Stimulated activated CD4-positive, alpha-beta T cell treated with anti-CD3 and anti-CD28 coated beads, TNF-alpha, amount 100 ng/mL, for 24 hours (primary cell): Measurements from ENCODE around the gene FUT6.

Experiments
- DNase-seq, 3 experiments: peaks; one replicate each; pipeline ENCODE4 v3.0.0-alpha.2; 2020; ENCODE audit warnings: low read depth in 3 of 3

The FUT6 gene

DNA sequence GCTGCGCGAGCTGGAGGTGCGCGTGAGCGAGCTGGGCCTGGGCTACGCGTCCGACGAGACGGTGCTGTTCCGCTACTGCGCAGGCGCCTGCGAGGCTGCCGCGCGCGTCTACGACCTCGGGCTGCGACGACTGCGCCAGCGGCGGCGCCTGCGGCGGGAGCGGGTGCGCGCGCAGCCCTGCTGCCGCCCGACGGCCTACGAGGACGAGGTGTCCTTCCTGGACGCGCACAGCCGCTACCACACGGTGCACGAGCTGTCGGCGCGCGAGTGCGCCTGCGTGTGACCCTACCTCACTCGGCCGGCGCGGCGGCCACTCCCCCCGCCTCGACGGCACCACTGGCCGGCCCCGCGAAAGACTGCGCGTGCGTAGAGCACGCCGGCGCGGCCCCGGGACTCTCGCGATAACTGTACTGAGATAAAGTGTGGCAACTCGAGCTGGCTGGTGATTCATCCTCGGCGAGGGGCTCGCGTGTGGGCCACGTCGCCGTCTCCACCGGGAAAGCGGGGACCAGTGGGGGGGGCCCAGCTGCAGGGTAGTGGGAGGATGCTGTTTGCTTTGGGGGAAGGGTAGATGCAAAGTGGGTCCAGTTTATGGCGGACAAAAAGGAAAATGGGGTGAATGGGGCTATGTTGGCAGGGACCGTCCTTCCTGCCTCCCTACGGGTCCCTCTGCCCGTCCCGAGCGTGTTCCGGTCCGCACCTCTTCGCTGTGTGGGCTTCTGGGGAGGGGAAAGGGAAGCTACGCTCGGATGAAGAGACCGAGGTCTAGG lies 11.4 kb downstream of the FUT6 start:
- DNase-seq: peak; percentile 92 to 95 (median 93)

DNA sequence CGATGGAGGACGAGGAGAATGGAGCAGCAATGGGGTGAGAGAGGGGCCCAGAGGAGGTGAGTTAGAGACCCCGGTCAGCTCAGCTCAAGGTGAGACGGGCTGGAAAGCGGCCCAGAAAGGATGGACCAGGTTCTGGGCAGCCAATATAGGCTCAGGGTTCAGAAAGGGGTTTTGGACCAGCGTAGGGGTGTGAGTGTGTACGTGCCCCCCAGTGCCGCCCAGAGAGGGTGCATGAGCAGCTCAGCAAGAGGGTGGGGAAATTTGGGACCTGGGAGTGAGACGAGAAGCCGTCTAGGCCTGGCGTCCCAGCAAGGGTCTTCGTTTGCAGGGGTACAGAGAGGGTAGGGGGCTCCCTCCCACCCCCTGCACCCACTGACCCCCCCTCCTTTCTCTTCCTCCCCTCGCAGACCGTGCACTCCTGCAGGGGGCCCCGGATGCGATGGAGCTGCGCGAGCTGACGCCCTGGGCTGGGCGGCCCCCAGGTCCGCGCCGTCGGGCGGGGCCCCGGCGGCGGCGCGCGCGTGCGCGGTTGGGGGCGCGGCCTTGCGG lies 12.1 kb downstream of the FUT6 start:
- no peak for DNase-seq

DNA sequence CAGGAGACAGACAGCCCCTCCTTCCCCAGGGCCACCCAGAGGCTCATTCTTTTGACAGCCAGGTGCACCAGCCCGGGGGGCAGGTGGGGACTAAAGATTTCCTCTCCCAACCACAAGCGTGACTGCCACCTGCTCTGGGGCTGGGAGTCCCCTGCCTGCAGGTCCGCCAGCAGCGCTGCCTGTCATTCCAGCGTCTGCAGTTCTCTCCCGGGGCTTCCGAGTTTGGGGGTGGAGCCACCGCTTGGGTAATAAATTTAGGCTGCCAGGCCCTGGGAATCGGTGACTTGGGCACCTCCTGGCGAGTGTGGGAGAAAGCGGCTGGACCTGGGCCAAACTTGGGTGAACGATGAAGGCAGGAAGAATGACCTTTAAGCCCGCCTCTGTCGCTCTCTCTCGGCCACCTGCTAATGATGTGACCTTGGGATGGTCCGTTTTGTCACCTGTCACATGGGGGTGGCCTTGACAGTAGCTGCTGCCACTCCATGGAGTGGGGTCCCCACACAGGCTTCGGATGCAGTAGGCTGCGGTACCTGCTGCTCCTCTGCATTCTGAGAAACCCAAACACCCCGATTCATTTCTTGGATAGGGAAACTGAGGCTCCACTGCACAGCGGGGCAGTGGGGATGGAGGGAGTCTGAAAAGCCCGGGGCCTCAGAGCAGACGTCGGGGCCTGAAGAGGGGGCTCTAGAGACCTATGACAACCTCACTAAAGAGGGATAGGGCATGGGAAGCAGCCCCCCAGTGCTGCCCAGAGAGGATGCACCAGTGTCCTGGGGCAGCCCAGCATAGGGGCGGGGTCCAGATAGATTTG lies 12.8 kb downstream of the FUT6 start:
- DNase-seq: no peak

DNA sequence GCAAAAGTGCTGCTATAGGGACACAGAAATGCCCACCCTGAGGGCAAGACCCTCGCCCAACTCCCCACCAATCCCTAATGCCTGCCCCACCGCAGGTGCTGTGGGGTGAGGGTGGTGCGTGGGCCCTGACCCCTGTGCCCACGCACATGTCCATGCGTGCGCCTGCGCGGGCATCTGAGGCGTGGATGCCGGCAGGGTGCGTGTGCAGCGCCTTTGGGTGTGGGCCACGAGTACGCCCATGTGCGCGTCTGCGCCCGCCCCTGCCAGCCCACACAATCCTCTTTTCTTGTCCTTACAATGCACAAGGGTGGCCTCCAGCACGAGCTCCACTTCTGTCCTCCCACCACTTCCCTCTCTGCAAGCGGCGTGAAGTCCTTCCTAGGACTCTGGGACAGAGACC lies 14.3 kb downstream of the FUT6 start:
- DNase-seq: no peak

- DNase-seq: no peak
These were observed 14.8 kb downstream of the FUT6 start for GRCh38 chr19:5824751-5825150.

DNA sequence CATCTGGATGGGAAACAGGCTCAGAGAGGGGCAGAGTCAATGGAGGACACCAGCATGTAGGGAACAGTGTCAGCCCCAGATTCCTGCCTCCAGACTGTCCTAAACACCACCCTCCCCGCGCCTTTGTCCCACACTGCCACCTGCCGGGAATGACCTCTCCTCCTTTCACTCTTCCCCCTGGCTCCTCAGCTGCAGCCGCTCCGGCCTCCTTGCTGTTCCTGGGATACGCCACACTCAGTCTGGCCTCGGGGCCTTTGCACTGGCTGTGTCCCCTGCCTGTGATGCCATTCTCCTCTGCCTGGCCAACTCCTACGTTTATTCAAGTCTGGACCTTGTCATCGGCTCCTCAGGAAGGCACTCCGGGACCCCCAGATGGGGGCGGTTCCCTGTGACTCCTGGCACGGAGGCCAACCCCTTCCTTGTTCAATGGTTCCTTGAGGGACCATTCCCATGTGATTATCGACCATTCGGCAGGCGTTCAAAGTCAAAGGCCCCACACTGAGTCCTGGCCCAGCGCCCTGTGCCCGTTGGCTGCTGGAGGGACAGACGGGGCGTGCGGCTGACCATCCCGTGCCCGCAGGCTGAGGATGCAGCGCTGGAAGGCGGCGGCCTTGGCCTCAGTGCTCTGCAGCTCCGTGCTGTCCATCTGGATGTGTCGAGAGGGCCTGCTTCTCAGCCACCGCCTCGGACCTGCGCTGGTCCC lies 15.8 kb downstream of the FUT6 start:
- no peak for DNase-seq

- DNase-seq: no peak
These were observed 17.2 kb downstream of the FUT6 start for GRCh38 chr19:5822181-5822844.

GRCh38 chr19:5821521-5822180 lies 17.9 kb downstream of the FUT6 start:
- no peak for DNase-seq

DNA sequence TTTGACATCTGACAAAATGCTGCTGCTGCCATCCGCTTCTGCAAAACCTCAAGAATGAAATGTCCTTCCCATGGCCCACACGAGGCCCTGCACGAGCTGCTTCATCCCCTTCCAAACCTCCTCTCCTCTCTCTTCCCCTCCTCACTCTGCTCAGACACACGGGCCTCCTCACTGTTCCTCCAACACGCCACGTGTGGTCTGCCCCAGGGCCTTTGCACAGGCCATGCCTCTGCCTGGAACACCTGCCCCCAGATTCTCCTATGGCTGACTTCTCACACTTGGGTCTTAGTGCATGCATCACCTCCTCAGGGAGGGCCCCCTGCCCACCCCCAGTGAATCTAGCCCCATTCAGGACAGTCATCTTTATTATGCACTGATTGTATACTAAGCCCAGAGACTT lies 18.7 kb downstream of the FUT6 start:
- DNase-seq: no peak

- no peak for DNase-seq
These were observed 20.9 kb downstream of the FUT6 start for GRCh38 chr19:5818594-5818993.

GRCh38 chr19:5817218-5817617 lies 22.3 kb downstream of the FUT6 start:
- no peak for DNase-seq

DNA sequence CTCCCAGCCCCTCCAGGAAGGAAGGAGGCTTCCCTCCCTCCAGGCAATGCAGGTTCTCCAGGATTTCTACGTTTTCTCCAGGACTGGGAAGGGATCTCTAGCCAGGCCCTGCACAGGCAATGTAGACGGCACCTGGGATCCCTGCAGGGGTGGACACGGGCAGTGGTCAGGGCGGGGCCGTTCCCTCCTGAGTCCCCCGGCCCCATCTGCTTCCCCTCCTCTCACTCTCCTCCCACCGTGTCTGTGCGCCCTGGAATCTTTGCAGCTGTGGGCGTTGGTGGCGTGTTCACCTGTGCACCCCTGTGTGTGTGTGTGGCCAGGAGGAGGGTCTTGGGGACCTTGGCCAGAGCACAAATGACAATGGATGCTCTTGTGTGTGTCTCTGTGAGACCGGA lies 24.7 kb downstream of the FUT6 start:
- DNase-seq: no peak

DNA sequence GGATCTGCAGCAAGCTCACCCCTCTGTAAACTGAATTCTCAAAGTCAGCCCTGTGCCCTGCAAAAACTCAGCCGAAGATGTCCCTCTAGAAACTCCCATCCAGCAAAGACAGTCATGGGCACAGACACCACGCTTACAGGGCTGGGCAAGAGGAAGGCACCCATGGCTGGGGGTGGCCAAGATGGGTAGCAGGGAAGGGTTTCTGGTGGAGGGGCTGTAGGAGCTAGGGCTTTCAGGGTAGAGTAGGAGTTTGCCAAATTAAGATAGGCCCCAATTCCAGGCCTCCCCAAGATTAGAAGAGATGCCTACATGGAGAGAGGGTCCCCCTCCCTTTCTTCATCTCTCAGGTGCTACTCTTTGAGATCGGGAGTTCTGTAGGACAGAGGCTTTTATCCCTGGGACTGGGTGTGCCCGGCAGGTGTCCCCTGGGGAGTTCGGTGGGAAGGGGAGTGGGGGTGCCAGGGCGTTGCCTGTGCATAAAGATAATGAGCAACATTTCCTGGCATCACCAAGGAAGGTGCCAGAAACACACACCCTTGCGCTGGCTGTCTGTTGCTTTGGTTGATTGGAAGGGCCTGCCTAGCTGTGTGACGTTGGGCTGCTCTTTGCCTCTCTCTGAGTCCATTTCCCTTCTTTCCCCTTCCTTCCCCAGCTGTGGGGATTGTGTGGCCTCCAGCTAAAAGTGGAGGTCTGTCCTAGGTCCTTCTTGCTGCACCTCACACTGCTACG lies 25.2 kb downstream of the FUT6 start:
- no peak for DNase-seq

DNA sequence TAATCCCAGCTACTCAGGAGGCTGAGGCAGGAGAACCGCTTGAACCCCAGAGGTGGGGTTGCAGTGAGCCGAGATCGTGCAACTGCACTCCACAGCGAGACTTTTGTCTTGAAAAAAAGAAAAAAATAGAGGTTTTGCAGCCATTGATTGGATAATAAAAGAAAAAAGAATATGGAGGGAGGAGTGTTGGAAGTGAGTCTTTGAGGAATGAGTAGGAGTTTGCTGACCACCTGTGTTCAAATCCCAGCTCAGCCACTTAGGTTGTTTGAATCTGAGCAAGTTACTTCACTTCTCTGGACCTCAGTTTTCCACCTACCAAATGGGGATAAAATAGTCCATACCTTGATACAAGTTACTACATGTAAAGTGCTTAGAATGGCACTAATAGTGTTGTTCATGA lies 28.4 kb downstream of the FUT6 start:
- no peak for DNase-seq

DNA sequence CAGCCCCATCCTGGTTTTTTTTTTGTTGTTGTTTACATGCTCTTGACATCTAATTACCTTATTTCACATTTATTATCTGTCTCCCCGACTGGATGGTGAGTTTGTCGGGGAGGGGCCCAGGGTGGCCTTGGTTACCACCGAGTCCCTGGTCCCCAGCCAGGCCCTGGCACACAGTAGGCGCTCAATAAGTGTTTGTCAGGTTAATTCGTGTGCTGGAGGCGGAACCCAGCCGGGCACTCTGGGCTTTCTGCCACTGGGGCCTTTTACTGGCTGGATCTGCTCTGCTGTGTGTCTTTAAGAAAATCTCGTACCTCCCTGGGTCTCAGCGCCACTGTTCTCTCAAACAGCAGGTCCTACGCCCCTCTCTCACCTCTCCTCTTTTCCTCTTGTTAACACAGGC lies 30.0 kb downstream of the FUT6 start:
- no peak for DNase-seq

DNA sequence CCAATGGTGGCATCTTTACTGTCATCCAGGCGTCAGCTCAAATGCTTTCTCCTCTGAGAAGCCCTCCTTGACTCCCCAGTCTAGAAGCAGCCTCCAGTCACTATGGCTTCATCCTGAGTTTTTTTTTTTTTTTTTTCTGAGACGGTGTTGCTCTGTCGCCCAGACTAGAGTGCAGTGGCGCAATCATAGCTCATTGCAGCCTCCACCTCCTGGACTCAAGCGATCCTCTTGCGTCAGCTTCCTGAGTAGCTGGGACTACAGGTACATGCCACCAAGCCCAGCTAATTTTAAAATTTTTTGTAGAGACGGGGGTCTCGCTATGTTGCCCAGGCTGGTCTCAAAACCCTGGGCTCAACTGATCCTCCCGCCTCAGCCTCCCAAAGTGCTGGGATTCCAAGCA lies 30.4 kb downstream of the FUT6 start:
- DNase-seq: no peak

- no peak for DNase-seq
These were observed 31.2 kb downstream of the FUT6 start for GRCh38 chr19:5808120-5808816.

DNA sequence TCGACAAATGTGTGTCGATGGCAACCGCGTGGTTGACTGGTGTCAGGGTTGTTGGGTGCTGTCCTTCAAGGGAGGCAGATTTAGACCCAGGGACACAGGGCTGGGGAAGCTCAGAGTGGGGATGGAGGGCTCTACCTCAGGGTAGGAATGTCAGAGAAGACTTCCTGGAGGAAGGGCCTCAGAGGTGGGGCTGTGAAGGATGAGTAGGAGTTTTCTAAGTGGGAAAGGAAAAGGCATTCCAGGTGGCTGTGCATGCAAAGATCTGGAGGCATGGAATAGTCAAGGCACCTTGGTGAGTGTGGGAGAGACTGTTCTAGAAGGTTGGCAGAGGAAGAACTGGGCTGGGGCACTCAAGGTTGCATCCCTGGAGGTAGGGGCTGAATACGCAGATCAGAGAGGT lies 32.6 kb downstream of the FUT6 start:
- DNase-seq: no peak

- no peak for DNase-seq
These were observed 33.4 kb downstream of the FUT6 start for GRCh38 chr19:5806133-5806489.
